Ammon's horn (tissue), 1 donor: Measurements from ENCODE around the gene TMEM59.
"Not testable (repeated sequence)": the region's sequence is repeated elsewhere in the genome, so short reads cannot be mapped to it uniquely, and the experiment has no call there.

Source experiments
- DNase-seq: peaks from one replicate; pipeline ENCODE4 v3.0.0-alpha.2; 2016; ENCODE audit warnings: low spot score

The TMEM59 gene

GRCh38 chr1:54052934-54053744, at the start of gene TMEM59, which contains the start of gene TCEANC2:
TSS of gene TMEM59 (minus strand) at chr1:54053204. CDS start at chr1:54053188, 16 bp downstream.
TSS of gene TCEANC2 (plus strand) at chr1:54053608. CDS start at chr1:54054423, 815 bp downstream.
- peak; percentile 99 for DNase-seq

GRCh38 chr1:54100500-54100899, 47.5 kb upstream of the TMEM59 start:
- no peak for DNase-seq

DNA sequence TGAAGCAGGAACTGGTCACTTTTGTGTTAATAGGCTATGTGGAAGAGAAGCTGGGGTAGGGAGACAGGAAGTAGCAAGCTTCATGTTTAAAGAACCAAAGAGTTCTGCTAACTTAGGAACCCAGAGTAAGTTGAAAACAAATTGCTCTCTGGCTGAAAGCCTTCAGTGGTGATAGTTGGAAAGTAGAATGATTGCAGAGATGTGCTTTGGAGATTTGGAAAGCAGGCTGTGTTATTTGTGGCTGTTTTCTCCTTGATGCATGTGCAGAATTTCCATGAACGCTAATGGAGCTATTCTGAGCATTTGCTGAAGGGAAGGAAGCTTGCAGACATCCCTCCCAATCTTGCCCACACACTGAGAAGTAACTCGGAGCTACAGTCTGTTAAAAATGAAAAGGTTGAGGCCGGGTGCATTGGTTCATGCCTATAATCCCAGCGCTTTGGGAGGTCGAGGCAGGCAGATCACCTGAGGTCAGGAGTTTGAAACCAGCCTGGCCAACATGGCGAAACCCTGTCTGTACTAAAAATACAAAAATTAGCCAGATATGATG, 46.1 kb upstream of the TMEM59 start:
- DNase-seq = no peak

DNA sequence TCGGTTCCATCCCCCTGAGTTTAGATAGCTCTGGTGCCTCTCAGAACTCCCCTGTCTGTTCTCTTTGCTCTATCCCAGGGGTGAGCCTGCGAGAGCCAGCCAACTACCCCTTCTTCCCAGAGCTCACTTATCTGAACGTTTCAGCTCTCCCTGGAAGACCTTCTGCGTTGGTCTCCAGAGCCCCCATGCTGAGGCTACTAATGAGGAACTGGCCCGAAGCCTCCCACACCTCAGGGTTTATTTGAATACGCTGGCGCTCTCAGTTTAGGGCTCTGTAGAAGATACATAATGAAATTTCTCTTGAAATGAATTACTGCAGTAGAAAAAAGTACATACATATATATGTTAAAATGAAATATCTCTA, 43.9 kb upstream of the TMEM59 start:
- no peak for DNase-seq

DNA sequence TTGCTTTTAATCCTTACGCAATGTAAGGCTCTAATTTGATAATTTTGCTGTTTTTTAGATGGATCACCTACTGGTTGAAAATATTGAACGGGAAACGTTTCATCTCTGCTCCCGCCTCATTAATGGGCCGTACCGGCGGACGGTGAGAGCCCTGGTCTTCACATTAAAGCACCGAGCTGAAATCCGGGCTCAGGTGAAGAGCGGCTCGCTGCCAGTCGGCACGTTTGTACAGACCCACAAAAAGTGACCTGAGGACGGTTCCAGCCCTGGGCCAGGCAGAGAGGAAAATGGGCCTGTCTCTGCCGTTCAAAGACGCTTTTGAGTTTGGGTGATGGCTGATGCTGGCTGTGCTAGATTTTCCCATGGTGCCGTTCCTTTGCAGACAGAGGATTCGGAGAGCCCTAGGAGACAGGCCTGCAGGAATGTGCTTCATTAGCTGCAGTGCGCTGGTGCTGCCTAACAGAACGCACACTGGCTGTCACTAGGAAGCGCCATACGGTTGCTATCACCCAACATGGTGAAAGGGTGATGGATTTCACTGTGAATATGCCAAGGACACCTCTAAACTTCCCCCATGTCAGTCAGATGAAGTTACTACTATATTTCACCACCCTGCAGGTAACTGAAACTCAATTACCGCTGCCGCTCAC, 43.3 kb upstream of the TMEM59 start:
- peak; percentile 44 for DNase-seq

DNA sequence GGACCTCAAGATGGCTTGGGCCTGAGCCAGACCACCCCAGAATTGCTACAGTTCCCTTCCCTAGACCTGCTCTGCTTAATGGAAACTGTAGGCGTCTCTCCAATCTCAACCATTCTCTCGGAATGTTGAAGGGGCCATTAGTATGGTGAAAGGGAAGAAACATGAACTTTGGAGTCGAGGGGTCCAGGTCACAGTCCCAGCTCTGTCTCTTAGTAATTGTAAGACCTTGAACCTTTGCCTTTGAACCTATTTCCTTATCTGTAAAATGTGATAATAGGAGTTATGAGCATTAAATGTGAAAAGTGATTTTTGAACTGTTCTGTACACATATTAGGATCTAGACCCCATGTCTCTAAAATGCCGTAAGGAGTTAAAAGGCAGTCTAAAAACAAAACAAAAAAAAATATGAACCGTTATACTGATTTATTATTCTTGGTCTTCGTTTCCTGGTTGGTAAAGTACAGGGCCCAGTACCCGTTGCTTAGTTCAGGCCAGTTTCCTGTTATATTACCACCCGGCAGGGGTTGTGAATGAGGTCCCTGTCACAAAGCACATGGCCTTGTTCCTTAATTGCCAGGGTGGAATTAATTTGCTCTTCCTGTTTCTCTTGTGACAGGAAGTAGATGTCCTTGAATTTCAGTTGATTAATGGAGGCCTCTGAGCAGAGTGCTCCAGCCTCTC, 42.7 kb upstream of the TMEM59 start:
- DNase-seq = no peak

GRCh38 chr1:54094730-54095105, 41.7 kb upstream of the TMEM59 start:
- not testable (repeated sequence) for DNase-seq

DNA sequence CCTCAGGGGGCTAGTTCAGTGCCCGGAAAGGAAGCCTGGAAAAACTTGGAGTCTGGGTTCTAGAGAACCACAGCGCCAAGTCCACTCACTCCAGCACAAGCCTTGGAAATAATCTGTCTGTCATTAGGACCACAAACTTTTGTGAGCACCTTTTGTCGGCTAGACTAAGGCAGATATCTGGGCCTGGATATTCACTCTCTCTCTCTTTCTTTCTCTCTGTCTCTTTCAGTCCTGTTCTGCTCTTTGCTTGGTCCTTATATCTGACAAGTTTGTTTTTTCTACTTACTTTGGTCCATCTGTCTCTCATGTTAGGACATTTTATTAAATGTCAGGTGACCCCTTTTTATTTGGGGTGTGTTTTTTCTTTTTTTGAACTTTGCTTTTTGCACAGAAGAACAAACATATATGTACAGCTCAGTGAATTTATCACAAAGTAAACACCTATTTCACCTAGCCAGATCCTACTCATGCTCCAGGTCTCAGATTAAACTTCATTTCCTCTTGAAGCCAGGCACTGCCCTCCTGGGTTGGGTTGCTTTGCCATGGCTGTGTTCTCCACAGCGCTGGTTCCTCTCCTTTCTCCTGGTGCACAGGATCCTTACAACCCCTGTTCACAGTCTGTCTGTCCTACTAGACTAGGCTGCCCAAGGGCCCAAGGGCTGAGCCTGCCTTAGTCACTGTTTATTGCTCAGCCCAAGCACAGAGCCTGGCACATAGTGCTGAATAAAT, 41.2 kb upstream of the TMEM59 start:
- no peak for DNase-seq

GRCh38 chr1:54091666-54092065, 38.7 kb upstream of the TMEM59 start:
- no peak for DNase-seq

GRCh38 chr1:54088385-54088784, 35.4 kb upstream of the TMEM59 start:
- no peak for DNase-seq

DNA sequence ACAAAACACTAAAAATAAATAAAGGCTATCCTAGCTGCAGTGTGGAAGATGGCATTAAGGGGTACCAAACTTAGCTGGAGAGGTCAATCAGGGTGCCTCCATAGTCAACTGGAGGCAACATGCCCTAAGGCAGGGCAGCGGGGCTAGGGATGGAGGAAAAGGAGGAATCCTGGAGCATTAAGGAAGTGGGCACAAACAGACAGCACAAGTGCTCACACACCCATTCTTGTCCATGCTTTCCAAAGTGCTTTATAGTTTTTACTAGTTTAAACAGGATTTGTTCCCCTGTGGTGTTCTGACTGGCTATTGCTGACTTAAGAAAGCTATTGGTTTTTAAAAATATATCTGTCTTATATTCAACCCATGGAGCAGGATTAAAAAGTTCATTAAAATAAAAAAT, 33.8 kb upstream of the TMEM59 start:
- no peak for DNase-seq

GRCh38 chr1:54084794-54085193, 31.8 kb upstream of the TMEM59 start:
- no peak for DNase-seq

GRCh38 chr1:54081306-54082270, 28.6 kb upstream of the TMEM59 start:
- peak; percentile 61 for DNase-seq

GRCh38 chr1:54080598-54081049, 27.6 kb upstream of the TMEM59 start:
- no peak for DNase-seq

DNA sequence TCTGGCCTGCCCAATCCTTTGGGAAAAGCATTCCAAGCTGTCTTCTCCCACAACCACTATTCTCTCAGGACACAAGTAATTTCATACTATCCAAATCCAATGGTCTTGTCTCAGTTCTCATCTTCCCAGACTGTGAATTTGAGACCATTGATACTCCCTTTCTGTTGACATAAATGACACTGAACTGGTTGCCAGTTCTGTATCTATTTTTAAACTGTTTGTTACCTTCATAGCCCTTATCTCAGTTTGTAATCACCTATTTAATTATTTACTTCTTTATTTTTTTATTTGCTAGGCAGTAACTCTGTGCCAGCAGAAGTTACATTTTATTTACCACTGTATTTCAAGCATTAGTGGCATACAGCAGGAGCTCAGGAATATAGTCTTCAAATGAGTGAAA, 24.4 kb upstream of the TMEM59 start:
- no peak for DNase-seq

DNA sequence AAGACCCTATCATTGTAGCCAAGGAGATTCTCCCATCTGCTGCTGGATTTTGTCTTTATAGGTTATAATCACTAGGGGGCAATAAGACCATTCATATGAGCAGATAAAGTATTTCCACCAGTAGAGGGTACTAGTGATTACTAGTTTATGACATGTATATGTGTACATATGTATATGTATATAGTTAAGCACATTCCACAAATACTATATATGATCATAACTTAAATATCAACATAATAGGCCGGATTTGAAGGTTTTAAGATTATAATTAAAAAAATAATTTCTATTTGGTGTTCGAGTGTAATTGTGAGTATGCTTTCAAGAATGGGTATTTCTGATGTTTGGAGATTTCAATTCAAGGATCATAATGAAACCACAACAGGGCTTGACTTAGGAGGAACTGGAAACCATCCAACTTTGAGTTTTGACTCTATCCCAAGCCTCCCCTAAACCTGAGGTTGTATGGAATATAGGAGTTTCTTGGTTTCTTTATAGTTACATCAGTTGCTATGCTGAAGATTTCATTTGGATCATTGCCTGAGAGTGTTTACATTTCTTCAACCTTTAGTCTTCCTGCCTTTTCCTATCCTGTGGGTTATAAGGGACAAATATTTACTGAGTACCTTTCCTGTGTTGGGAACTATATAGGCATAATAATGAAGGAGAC, 17.3 kb upstream of the TMEM59 start:
- peak; percentile 52 for DNase-seq

DNA sequence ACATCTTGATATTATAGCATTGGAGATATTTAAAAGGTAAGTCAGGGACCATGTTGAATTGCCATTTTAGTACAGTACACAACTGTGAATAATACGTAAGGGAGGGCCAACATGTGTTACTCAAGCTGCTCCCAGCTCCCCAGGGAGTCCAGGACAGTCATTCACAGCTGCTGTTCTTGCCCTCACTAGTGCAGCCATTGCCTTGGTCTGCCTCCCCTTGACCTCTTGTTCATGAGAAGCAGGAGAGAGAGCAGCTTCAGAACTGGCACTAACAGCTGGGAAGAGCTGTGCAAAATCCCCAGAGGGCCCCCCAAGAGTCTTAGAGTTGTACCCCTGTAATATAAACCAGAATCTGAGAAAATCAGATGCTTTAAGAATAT, 16.8 kb upstream of the TMEM59 start:
- DNase-seq = no peak

GRCh38 chr1:54064299-54064698, 11.3 kb upstream of the TMEM59 start:
- no peak for DNase-seq

- no peak for DNase-seq
These were observed 1.4 kb upstream of the TMEM59 start for GRCh38 chr1:54054438-54054749.

- DNase-seq = peak; percentile 37
These were observed 887 bp upstream of the TMEM59 start for GRCh38 chr1:54053745-54054437.
